Thyroid gland (tissue), 4 donors: ENCODE measurements around the gene PRELID3B. TPM values are rescaled to one million over a fixed set of nuclear protein-coding genes. Genes with fewer than 3 reads are reported as not detected.

Experiments
- DNase-seq, 2 donors: peaks; one replicate each; pipeline ENCODE4 v3.0.0-alpha.2; 2019
- H3K27ac ChIP-seq, 3 donors: fragments of 200-600 bp; sonication (generic); 1 replicate in 2 of 3; 2 replicates in 1 of 3; pipeline ENCODE4 v1.5.1; 2016 to 2019; ENCODE audit warnings: mild to moderate bottlenecking in 1 of 3, moderate library complexity in 1 of 3
- H3K27me3 ChIP-seq: fragments of 200-600 bp; sonication (generic); one replicate; pipeline ENCODE4 v1.5.1; 2019
- H3K36me3 ChIP-seq, 2 donors: fragments of 200-600 bp; sonication (generic); one replicate each; pipeline ENCODE4 v1.5.1; 2016 to 2019
- H3K4me1 ChIP-seq, 2 donors: fragments of 200-600 bp; sonication (generic); one replicate each; pipeline ENCODE4 v1.5.1; 2017 to 2019
- H3K4me3 ChIP-seq, 3 donors: fragments of 200-600 bp; sonication (generic); replicated peaks in 1 of 3; 1 replicate in 2 of 3; 2 replicates in 1 of 3; pipeline ENCODE4 v1.5.1; 2016; ENCODE audit warnings: mild to moderate bottlenecking in 1 of 3
- H3K9me3 ChIP-seq: fragments of 200-600 bp; sonication (generic); one replicate; pipeline ENCODE4 v1.5.1; 2017
- POLR2A ChIP-seq, 2 donors: fragments of 450-650 bp; IDR thresholded peaks; one replicate each; pipeline ENCODE4 v1.6.1; 2017; ENCODE audit warnings: antibody characterized with exemption in 2 of 2, mild to moderate bottlenecking in 2 of 2, moderate library complexity in 1 of 2
- WGBS, 2 donors: methylation state at CpG; one replicate each; pipeline ENCODE4 v1.1.5; 2017; 5-methylcytosine and 5-hydroxymethylcytosine counted together
- intact Hi-C: fragments of 100-400 bp; cut with DNase I; formaldehyde crosslinking; loops from one replicate; pipeline ENCODE4 v1.15.1; 2023
- total RNA-seq, 4 donors: library from RNA; depleted of rRNA; stranded (reverse); fragments of >200 nt; gene quantifications; one replicate each; pipeline ENCODE4 v1.2.3, GENCODE V29; 2016
- TF ChIP-seq, protein P1 (sequence below), 6 experiments: fragments of 200-600 bp in 3 of 6; fragments of 450-650 bp in 3 of 6; sonication (generic) in 3 of 6; IDR thresholded peaks; one replicate each; pipeline ENCODE4 v1.5.1; 2016 to 2019; ENCODE audit warnings: antibody characterized with exemption in 6 of 6, mild to moderate bottlenecking in 2 of 6, inconsistent platforms in 1 of 6, moderate library complexity in 1 of 6

Gene PRELID3B
- total RNA-seq, 4 donors from 2014 or later = 74.4 to 112 (median 85.6) TPM

DNA sequence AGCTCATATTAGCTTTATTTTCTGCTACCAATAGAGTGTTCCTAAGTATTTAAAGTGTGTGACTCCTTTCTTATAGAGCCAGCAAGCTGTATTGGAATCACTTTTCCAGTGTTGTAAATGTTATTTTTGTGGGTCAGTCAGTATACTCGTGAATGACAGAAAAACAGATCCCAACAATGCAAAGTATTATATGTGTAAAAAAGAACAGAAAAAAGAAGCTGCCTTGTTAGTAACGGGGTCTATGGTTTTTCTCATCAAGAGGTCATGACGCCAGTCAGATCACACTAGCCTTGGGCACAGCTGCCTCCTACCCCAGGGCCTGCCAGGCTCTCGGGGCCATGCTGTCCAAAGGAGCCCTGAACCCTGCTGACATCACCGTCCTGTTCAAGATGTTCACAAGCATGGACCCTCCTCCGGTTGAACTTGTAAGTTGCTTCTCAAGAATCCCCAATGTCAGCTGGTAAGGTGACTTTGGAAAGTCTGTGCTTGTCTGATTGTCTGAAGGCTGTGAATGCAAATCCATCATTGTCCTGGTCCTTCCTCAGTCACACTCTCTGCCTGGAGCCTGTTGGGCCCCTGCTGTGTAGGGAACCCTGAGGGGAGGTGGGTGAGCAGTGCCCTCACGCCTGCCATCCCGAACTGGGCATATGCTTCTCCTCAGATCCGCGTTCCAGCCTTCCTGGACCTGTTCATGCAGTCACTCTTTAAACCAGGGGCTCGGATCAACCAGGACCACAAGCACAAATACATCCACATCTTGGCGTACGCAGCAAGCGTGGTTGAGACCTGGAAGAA is 51.7 kb downstream of the PRELID3B start:
- intact Hi-C loops = no loop called here
- DNase-seq = no peak
- Histone ChIP-seq H3K27me3 (no peaks in the 10 kb centered on the region), H3K9me3 (no peaks in the 10 kb centered on the region), H3K4me3 (no peak overlapping the region), H3K36me3 (peaks cover 73 to 77% of the 10 kb centered on the region in 2 donors), H3K4me1 (peaks cover 40 to 48% of the 10 kb centered on the region in 2 donors), H3K27ac (peak overlapping the region; percentile 45 to 87 (median 46))
- no peak for TF ChIP-seq POLR2A (IDR thresholded peaks at IDR 0.05)
- 94% methylated on average over 13 to 14 of the region's 14 CpGs for WGBS, 2 donors

DNA sequence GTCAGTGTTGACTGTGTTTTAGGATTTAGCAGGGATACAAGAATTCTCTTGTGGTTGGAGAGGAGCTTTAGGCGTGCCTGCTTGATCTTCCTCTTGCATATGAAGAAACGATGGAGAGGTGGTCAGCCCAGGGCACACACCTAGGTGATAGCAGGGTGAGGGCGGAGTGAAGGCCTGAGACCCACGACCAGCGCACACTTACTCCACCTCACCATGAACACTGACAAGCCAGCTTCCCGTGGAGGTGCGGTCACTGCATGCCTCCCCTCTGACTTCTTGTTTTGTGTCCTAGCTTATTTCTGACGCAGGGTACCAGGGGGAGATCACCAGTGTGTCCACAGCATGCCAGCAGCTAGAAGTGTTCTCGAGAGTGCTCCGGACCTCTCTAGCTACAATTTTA is 53.4 kb downstream of the PRELID3B start:
- intact Hi-C loops = loop anchor here (10.0 kb wide), 1 partner anchor 46 kb away; the partner anchor contains the start of gene ATP5F1E
- no peaks in the 10 kb centered on the region for H3K27me3 ChIP-seq
- no peak for DNase-seq
- H3K4me1 ChIP-seq = peaks cover 52 to 62% of the 10 kb centered on the region in 2 donors
- 93 to 94% methylated on average over 10 of the region's 10 CpGs for whole genome bisulfite sequencing, 2 donors
- no peaks in the 10 kb centered on the region for H3K9me3 ChIP-seq
- peaks cover 57 to 62% of the 10 kb centered on the region in 2 donors for H3K36me3 ChIP-seq
- H3K4me3 ChIP-seq = no peak overlapping the region
- no peak for TF ChIP-seq POLR2A (IDR thresholded peaks at IDR 0.05)
- TF ChIP-seq, protein P1, sequence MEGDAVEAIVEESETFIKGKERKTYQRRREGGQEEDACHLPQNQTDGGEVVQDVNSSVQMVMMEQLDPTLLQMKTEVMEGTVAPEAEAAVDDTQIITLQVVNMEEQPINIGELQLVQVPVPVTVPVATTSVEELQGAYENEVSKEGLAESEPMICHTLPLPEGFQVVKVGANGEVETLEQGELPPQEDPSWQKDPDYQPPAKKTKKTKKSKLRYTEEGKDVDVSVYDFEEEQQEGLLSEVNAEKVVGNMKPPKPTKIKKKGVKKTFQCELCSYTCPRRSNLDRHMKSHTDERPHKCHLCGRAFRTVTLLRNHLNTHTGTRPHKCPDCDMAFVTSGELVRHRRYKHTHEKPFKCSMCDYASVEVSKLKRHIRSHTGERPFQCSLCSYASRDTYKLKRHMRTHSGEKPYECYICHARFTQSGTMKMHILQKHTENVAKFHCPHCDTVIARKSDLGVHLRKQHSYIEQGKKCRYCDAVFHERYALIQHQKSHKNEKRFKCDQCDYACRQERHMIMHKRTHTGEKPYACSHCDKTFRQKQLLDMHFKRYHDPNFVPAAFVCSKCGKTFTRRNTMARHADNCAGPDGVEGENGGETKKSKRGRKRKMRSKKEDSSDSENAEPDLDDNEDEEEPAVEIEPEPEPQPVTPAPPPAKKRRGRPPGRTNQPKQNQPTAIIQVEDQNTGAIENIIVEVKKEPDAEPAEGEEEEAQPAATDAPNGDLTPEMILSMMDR (IDR thresholded peaks at IDR 0.05) = no peak
- H3K27ac ChIP-seq = peak overlapping the region in 1 of 3 donors; percentile 87

DNA sequence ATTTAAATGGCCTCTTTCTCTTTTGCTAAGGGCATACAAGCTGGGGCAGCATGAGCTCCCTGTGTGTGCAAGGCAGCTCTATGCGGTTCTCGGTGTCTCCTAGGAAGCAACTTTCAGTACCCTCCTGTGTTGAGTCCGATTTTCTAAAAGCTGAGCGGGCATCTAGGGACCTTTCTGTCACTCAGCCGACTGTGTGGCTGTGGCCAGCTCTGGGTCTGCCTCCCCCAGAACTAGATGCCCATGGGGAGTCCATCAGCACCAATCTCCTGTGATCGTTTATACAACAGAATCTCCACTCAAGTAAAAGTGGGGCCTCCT is 54.1 kb downstream of the PRELID3B start:
- TF ChIP-seq, protein P1 (IDR thresholded peaks at IDR 0.05) = no peak
- no peak for TF ChIP-seq POLR2A (IDR thresholded peaks at IDR 0.05)
- H3K4me1 ChIP-seq = peaks cover 59 to 65% of the 10 kb centered on the region in 2 donors
- no peaks in the 10 kb centered on the region for H3K9me3 ChIP-seq
- no peak for DNase-seq
- H3K36me3 ChIP-seq = peaks cover 51 to 55% of the 10 kb centered on the region in 2 donors
- intact Hi-C loops = loop anchor here (10.0 kb wide), 1 partner anchor 46 kb away; the partner anchor contains the start of gene ATP5F1E
- H3K4me3 ChIP-seq = no peak overlapping the region
- WGBS, 2 donors = 86 to 89% methylated on average over 6 of the region's 6 CpGs
- H3K27me3 ChIP-seq = no peaks in the 10 kb centered on the region
- H3K27ac ChIP-seq = peak overlapping the region; percentile 43 to 87 (median 71)

DNA sequence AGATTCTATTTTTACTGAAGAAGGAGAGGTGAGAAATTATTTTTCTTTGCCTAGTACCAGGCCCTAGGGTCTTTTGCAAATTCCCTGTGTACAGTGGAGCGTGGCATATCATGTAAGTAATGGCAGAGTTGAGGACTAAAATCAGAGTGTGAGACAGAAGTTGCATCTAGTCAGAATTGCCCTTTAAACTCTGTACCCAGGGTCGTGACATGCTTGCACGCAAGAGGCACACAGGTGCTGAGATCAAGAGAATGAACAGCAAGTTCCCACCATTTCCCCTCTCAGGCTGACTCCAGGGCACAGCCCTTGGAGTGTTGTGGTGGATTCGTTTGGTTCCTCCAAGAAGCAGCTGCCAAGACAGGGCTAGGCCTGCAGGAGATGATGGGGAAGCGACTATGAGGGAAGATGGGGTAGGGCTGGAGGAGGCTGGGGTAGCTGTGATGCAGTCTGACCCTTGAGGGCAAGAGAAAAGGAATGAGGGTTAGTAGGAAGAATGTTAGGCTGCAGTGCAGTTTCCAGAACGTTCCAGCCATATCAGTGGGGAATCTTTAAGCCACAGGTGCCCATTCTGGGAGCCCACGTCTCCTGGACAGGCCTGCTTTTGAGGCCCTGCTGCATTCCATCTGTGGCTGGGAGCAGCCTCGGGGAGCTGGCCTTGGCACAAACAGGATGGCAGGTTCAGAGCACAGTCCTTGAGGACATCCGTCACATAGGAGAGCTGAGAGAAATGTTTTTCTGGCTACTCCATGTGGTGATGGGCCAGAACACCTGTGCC is 54.6 kb downstream of the PRELID3B start:
- Histone ChIP-seq H3K36me3 (peaks cover 46 to 49% of the 10 kb centered on the region in 2 donors), H3K9me3 (no peaks in the 10 kb centered on the region), H3K27ac (peak overlapping the region; percentile 43 to 87 (median 71)), H3K4me3 (no peak overlapping the region), H3K4me1 (peaks cover 58 to 64% of the 10 kb centered on the region in 2 donors), H3K27me3 (no peaks in the 10 kb centered on the region)
- WGBS, 2 donors = 65 to 73% methylated on average over 8 to 9 of the region's 9 CpGs
- TF ChIP-seq POLR2A (IDR thresholded peaks at IDR 0.05) = no peak
- TF ChIP-seq, protein P1 (IDR thresholded peaks at IDR 0.05) = no peak
- peak; percentile 43 to 58 for DNase-seq
- intact Hi-C loops = loop anchor here (10.0 kb wide), 1 partner anchor 47 kb away; the partner anchor contains the start of gene ATP5F1E

DNA sequence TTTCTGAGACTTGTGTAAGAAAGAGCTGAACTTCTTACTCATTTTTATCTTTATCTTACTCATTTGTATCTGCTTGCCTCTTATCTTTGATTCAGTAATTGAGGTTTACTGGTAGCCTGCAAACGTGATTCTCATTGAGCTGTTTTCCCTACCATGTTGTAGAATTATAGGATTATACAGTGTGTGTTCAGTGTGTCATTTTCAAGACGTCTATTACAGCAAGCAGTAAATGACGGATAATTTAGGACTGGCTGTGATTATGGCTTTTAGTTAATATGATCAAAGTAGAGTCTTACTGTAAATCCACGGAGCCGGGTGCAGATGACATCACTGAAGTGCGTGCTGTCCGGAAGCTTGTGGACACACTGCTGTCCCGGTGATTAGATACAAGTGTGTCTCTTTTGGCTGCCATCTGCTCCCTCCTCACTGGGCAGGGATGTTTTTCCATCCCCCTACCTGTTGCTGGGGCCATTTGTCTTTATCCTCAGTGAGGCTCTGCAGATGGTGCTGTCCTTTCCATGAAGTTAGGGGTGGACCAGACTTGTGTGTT is 55.5 kb downstream of the PRELID3B start:
- Histone ChIP-seq H3K4me3 (no peak overlapping the region), H3K27ac (peak overlapping the region; percentile 61 to 87 (median 71)), H3K27me3 (no peaks in the 10 kb centered on the region), H3K9me3 (no peaks in the 10 kb centered on the region), H3K36me3 (peaks cover 37 to 41% of the 10 kb centered on the region in 2 donors), H3K4me1 (peaks cover 62 to 67% of the 10 kb centered on the region in 2 donors)
- WGBS, 2 donors = 89 to 91% methylated on average over 8 of the region's 8 CpGs
- DNase-seq = no peak
- intact Hi-C loops = loop anchor here (10.0 kb wide), 1 partner anchor 48 kb away; the partner anchor contains the start of gene ATP5F1E
- TF ChIP-seq, protein P1 (IDR thresholded peaks at IDR 0.05) = no peak
- no peak for TF ChIP-seq POLR2A (IDR thresholded peaks at IDR 0.05)
